SK-N-SH (cell line): ENCODE data around the gene SDS. TPM values are rescaled to one million over a fixed set of nuclear protein-coding genes. Genes with fewer than 3 reads are reported as not detected.
A peak's percentile ranks its signal among the peaks of the same experiment; 100 is the strongest.
"Not testable (repeated sequence)": the region's sequence is repeated elsewhere in the genome, so short reads cannot be mapped to it uniquely, and the experiment has no call there.

ENCODE experiments used
- CTCF ChIA-PET: fragments of 300-600, 350-600 bp; formaldehyde crosslinking; extraction: SDS; loops from one replicate; lab custom pipeline; 2021; lab: Yijun Ruan, JAX
- POLR2A ChIA-PET: fragments of 350-600 bp; sonication (Branson Sonifier 250); formaldehyde crosslinking; extraction: SDS; loops from one replicate; lab custom pipeline; 2020; ENCODE audit warnings: antibody characterized with exemption, inconsistent platforms; lab: Yijun Ruan, JAX
- DNase-seq: peaks from one replicate; pipeline ENCODE4 v3.0.0; 2012
- H2AFZ ChIP-seq: fragments of 200-600 bp; sonication (generic); 2 replicates; pipeline ENCODE4 v1.8.1; 2016; ENCODE audit warnings: antibody characterized with exemption, mild to moderate bottlenecking, low read depth
- H3F3A ChIP-seq: fragments of 200-600 bp; sonication (generic); replicated peaks from 2 replicates; pipeline ENCODE3; 2016; ENCODE audit warnings: antibody characterized with exemption, mild to moderate bottlenecking; ENCODE audit not compliant: insufficient read depth
- H3K27ac ChIP-seq, 2 experiments: fragments of 200-500 bp in 1 of 2; fragments of 200-600 bp in 1 of 2; sonication (Bioruptor generic) in 1 of 2; sonication (generic), shearing (Covaris generic) in 1 of 2; 2 replicates each; pipeline versions ENCODE4 v1.5.1 to v1.6.1; 2014 to 2016; ENCODE audit warnings: low read depth in 2 of 2, inconsistent platforms in 1 of 2, low read length in 1 of 2, mild to moderate bottlenecking in 1 of 2, mixed read lengths in 1 of 2
- H3K27me3 ChIP-seq: fragments of 200-600 bp; sonication (generic), shearing (Covaris generic); 2 replicates; pipeline ENCODE4 v1.6.1; 2016; ENCODE audit warnings: mixed run types; ENCODE audit not compliant: insufficient read depth
- H3K36me3 ChIP-seq, 2 experiments: fragments of 200-500 bp in 1 of 2; fragments of 200-600 bp in 1 of 2; sonication (Bioruptor generic) in 1 of 2; sonication (generic) in 1 of 2; replicated peaks in 1 of 2; 2 replicates each; pipeline versions ENCODE3 to v1.5.1; 2014 to 2016; ENCODE audit warnings: low read length in 1 of 2, mild to moderate bottlenecking in 1 of 2; ENCODE audit not compliant: insufficient read depth in 2 of 2, control insufficient read depth in 1 of 2
- H3K4me1 ChIP-seq, 2 experiments: fragments of 200-500 bp in 1 of 2; fragments of 200-600 bp in 1 of 2; sonication (Bioruptor generic) in 1 of 2; sonication (generic), shearing (Covaris generic) in 1 of 2; 2 replicates each; pipeline versions ENCODE4 v1.5.1 to v1.6.1; 2014 to 2016; ENCODE audit warnings: low read depth in 1 of 2, low read length in 1 of 2, mixed run types in 1 of 2; ENCODE audit not compliant: insufficient read depth in 2 of 2, control insufficient read depth in 1 of 2
- H3K4me2 ChIP-seq: fragments of 200-600 bp; sonication (generic), shearing (Covaris generic); 2 replicates; pipeline ENCODE4 v1.6.1; 2017; ENCODE audit warnings: mixed run types
- H3K4me3 ChIP-seq, 2 experiments: fragments of 200-500 bp in 1 of 2; fragments of 200-600 bp in 1 of 2; sonication (Bioruptor generic) in 1 of 2; sonication (generic), shearing (Covaris generic) in 1 of 2; 2 replicates each; pipeline versions ENCODE4 v1.5.1 to v1.8.1; 2014 to 2016; ENCODE audit warnings: low read depth in 2 of 2, inconsistent platforms in 1 of 2, low read length in 1 of 2, mild to moderate bottlenecking in 1 of 2, mixed read lengths in 1 of 2, moderate library complexity in 1 of 2
- H3K79me2 ChIP-seq: fragments of 200-600 bp; sonication (generic); 2 replicates; pipeline ENCODE4 v1.8.1; 2017; ENCODE audit warnings: mild to moderate bottlenecking; ENCODE audit not compliant: insufficient read depth
- H3K9ac ChIP-seq: fragments of 200-600 bp; sonication (generic); 2 replicates; pipeline ENCODE4 v1.6.1; 2017; ENCODE audit warnings: mixed run types
- H3K9me2 ChIP-seq: fragments of 200-600 bp; sonication (generic); 2 replicates; pipeline ENCODE4 v1.6.1; 2017; ENCODE audit warnings: mixed run types
- H3K9me3 ChIP-seq: fragments of 200-600 bp; sonication (generic); 2 replicates; pipeline ENCODE4 v1.6.1; 2017; ENCODE audit warnings: mixed run types, mild to moderate bottlenecking, moderate library complexity
- H4K20me1 ChIP-seq: fragments of 200-600 bp; sonication (generic); 2 replicates; pipeline ENCODE4 v1.6.1; 2017; ENCODE audit warnings: mild to moderate bottlenecking, mixed run types; ENCODE audit not compliant: insufficient read depth
- CHD2 ChIP-seq: fragments of 150-350 bp; IDR thresholded peaks from 2 replicates; pipeline ENCODE4 v1.6.1; 2018; ENCODE audit warnings: low read length; ENCODE audit not compliant: partially characterized antibody
- ELF1 ChIP-seq: IDR thresholded peaks from 2 replicates; pipeline ENCODE4 v1.4.0; 2012
- EP300 ChIP-seq, 2 experiments: IDR thresholded peaks; 2 replicates each; pipeline versions ENCODE4 v1.4.0 to v1.6.1; 2012; ENCODE audit warnings: borderline replicate concordance in 1 of 2, low read depth in 1 of 2, low read length in 1 of 2
- FOSL2 ChIP-seq: IDR thresholded peaks from 2 replicates; pipeline ENCODE4 v1.4.0; 2012; ENCODE audit warnings: low read depth, mild to moderate bottlenecking, moderate library complexity, borderline replicate concordance
- FOXJ3 ChIP-seq: sonication (generic); formaldehyde crosslinking; IDR thresholded peaks from 2 replicates; pipeline ENCODE4 v1.5.1; 2020; ENCODE audit warnings: mild to moderate bottlenecking, missing genetic modification reagents
- GATA2 ChIP-seq: sonication (generic); formaldehyde crosslinking; IDR thresholded peaks from 2 replicates; pipeline ENCODE4 v1.5.0; 2020; ENCODE audit warnings: mild to moderate bottlenecking, missing genetic modification reagents
- IRF3 ChIP-seq: fragments of 150-350 bp; IDR thresholded peaks from 2 replicates; pipeline ENCODE4 v1.6.1; 2016; ENCODE audit warnings: mild to moderate bottlenecking, low read depth, low read length
- JUND ChIP-seq: IDR thresholded peaks from 2 replicates; pipeline ENCODE4 v1.4.0; 2012
- MXI1 ChIP-seq: IDR thresholded peaks from 2 replicates; pipeline ENCODE4 v1.6.1; 2012; ENCODE audit warnings: mild to moderate bottlenecking, low read depth, low read length, improper control_type of control experiment
- NFIC ChIP-seq: IDR thresholded peaks from 2 replicates; pipeline ENCODE4 v1.4.0; 2012; ENCODE audit warnings: borderline replicate concordance
- NRF1 ChIP-seq: IDR thresholded peaks from 2 replicates; pipeline ENCODE4 v1.6.1; 2012; ENCODE audit warnings: low read depth, mild to moderate bottlenecking, low read length
- PBX3 ChIP-seq: IDR thresholded peaks from 2 replicates; pipeline ENCODE4; 2012
- RCOR1 ChIP-seq: fragments of 150-350 bp; IDR thresholded peaks from 2 replicates; pipeline ENCODE4 v1.6.1; 2017; ENCODE audit warnings: antibody characterized with exemption, low read length
- REST ChIP-seq: IDR thresholded peaks from 2 replicates; pipeline ENCODE4 v1.6.1; 2012; ENCODE audit warnings: mild to moderate bottlenecking, low read depth, low read length, moderate library complexity
- RFX5 ChIP-seq: IDR thresholded peaks from 2 replicates; pipeline ENCODE4 v1.6.1; 2012; ENCODE audit warnings: mild to moderate bottlenecking, improper control_type of control experiment, low read length
- RXRA ChIP-seq: IDR thresholded peaks from 2 replicates; pipeline ENCODE4 v1.4.0; 2012; ENCODE audit warnings: low read depth, mild to moderate bottlenecking, borderline replicate concordance
- SIN3A ChIP-seq: IDR thresholded peaks from 2 replicates; pipeline ENCODE4 v1.6.1; 2012; ENCODE audit warnings: low read depth, mild to moderate bottlenecking, low read length, moderate library complexity, borderline replicate concordance
- TEAD4 ChIP-seq: IDR thresholded peaks from 2 replicates; pipeline ENCODE4 v1.4.0; 2012; ENCODE audit warnings: mild to moderate bottlenecking, borderline replicate concordance; ENCODE audit not compliant: insufficient read depth
- WGBS: methylation state at CpG from one replicate; pipeline ENCODE4 v1.1.6; 2017; ENCODE audit warnings: low lambda C conversion rate; 5-methylcytosine and 5-hydroxymethylcytosine counted together
- polyA plus RNA-seq, 3 experiments: library from polyadenylated mRNA; depleted of rRNA; stranded (reverse); fragments of >200 nt; gene quantifications; 2 replicates each; pipeline ENCODE4 v1.2.3, GENCODE V29; 2012
- TF ChIP-seq, protein P1 (sequence below): IDR thresholded peaks from 2 replicates; pipeline ENCODE4 v1.4.0; 2012; ENCODE audit warnings: low read depth, borderline replicate concordance
- TF ChIP-seq, protein P2 (sequence below): IDR thresholded peaks from 2 replicates; pipeline ENCODE4 v1.4.0; 2012; ENCODE audit warnings: low read depth

SDS gene
- polyA plus RNA-seq, 1 of the 3 experiments (the other 2 are of a cell fraction), result 0.08 TPM

GRCh38 chr12:113358381-113359132, 45.1 kb downstream of the SDS start, which contains the start of gene PLBD2 (continued):
- peak; percentile 94 for TF ChIP-seq REST
- no peak for TF ChIP-seq RXRA
- TF ChIP-seq NRF1, result no peak
- TF ChIP-seq CHD2, result no peak
- TF ChIP-seq FOSL2, result no peak
- no peak; the same call in 1 of the 2 replicates for TF ChIP-seq PBX3
- TF ChIP-seq MXI1, result peak; percentile 72; the same call in 1 of the 2 replicates
- no peak for TF ChIP-seq EP300 (IDR thresholded peaks at IDR 0.05; ENCODE audit: borderline replicate concordance in 1 of 2, low read depth in 1 of 2, low read length in 1 of 2)
- peak; percentile 78 for TF ChIP-seq ELF1
- TF ChIP-seq RFX5, result no peak
- TF ChIP-seq, protein P1, sequence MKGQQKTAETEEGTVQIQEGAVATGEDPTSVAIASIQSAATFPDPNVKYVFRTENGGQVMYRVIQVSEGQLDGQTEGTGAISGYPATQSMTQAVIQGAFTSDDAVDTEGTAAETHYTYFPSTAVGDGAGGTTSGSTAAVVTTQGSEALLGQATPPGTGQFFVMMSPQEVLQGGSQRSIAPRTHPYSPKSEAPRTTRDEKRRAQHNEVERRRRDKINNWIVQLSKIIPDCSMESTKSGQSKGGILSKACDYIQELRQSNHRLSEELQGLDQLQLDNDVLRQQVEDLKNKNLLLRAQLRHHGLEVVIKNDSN, result peak; percentile 95
- no peak for TF ChIP-seq RCOR1
- TF ChIP-seq NFIC, result no peak
- no peak for TF ChIP-seq TEAD4
- no peak for TF ChIP-seq FOXJ3 (CRISPR knock-in tag)
- TF ChIP-seq, protein P2, sequence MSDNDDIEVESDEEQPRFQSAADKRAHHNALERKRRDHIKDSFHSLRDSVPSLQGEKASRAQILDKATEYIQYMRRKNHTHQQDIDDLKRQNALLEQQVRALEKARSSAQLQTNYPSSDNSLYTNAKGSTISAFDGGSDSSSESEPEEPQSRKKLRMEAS, result peak; percentile 51; the same call in 1 of the 2 replicates
- no peak for TF ChIP-seq GATA2 (CRISPR knock-in tag)
- TF ChIP-seq IRF3, result no peak
- TF ChIP-seq JUND, result no peak
- TF ChIP-seq SIN3A, result peak; percentile 88; the same call in 1 of the 2 replicates

DNA sequence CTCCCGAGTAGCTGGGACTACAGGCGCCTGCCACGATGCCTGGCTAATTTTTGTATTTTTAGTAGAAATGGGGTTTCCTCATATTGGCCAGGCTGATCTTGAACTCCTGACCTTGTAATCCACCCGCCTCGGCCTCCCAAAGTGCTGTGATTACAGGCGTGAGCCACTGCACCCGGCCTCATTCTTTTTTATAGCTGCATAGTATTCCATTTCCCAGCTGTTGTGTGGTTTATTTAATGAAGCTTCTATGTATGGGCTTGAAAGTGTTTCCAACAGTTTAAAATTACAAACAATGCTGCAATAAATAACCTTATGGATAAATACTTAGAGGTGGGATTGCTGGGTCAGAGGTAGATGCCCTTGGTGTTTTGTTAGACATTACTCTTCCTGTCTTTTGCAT, 49.5 kb downstream of the SDS start:
- WGBS, result 54% methylated on average over 7 of the region's 7 CpGs

More for the DNA sequence above, 49.5 kb downstream of the SDS start:
- POLR2A ChIA-PET, H3K9ac ChIP-seq, H3K36me3 ChIP-seq, H4K20me1 ChIP-seq, H3F3A ChIP-seq, H3K27ac ChIP-seq, H2AFZ ChIP-seq, H3K9me3 ChIP-seq, H3K27me3 ChIP-seq, H3K9me2 ChIP-seq, H3K4me1 ChIP-seq, H3K79me2 ChIP-seq, H3K4me2 ChIP-seq, H3K4me3 ChIP-seq, DNase-seq, CTCF ChIA-PET: not testable (repeated sequence)
